Ishikawa (cell line): ENCODE measurements around the gene SERPINE2.

Source experiments
- CEBPB ChIP-seq: IDR thresholded peaks from 2 replicates; pipeline ENCODE4 v1.6.1; 2012
- CREB1 ChIP-seq: IDR thresholded peaks from 2 replicates; pipeline ENCODE4 v1.6.1; 2012; ENCODE audit warnings: low read depth
- EGR1 ChIP-seq: IDR thresholded peaks from 2 replicates; pipeline ENCODE4 v1.6.1; 2012
- EP300 ChIP-seq: IDR thresholded peaks from 2 replicates; pipeline ENCODE4 v1.6.1; 2012; ENCODE audit warnings: borderline replicate concordance
- FOXM1 ChIP-seq: IDR thresholded peaks from 2 replicates; pipeline ENCODE4 v1.6.1; 2012; ENCODE audit warnings: low read depth, borderline replicate concordance
- NFIC ChIP-seq: IDR thresholded peaks from 2 replicates; pipeline ENCODE4 v1.6.1; 2012
- RAD21 ChIP-seq: IDR thresholded peaks from 2 replicates; pipeline ENCODE4 v1.6.1; 2012; ENCODE audit warnings: low read depth
- REST ChIP-seq: IDR thresholded peaks from 2 replicates; pipeline ENCODE4 v1.6.1; 2012; ENCODE audit warnings: low read depth, mild to moderate bottlenecking
- TAF1 ChIP-seq: IDR thresholded peaks from 2 replicates; pipeline ENCODE4 v1.6.1; 2012; ENCODE audit warnings: low read depth, mild to moderate bottlenecking
- TCF12 ChIP-seq: IDR thresholded peaks from 2 replicates; pipeline ENCODE4 v1.6.1; 2012; ENCODE audit warnings: low read depth
- TEAD4 ChIP-seq: IDR thresholded peaks from 2 replicates; pipeline ENCODE4 v1.6.1; 2012
- YY1 ChIP-seq: IDR thresholded peaks from 2 replicates; pipeline ENCODE4 v1.6.1; 2012; ENCODE audit warnings: low read depth
- ZBTB7A ChIP-seq: IDR thresholded peaks from 2 replicates; pipeline ENCODE4 v1.6.1; 2012; ENCODE audit warnings: low read depth
- TF ChIP-seq, protein P1 (sequence below): IDR thresholded peaks from 2 replicates; pipeline ENCODE4 v1.6.1; 2012
- TF ChIP-seq, protein P2 (sequence below): IDR thresholded peaks from 2 replicates; pipeline ENCODE4 v1.6.1; 2012

SERPINE2 gene

GRCh38 chr2:224039080-224039769, at the start of gene SERPINE2:
TSS of gene SERPINE2 (minus strand) at chr2:224039286. CDS start at chr2:224001900, 37,386 bp downstream.
- TF ChIP-seq, protein P1, sequence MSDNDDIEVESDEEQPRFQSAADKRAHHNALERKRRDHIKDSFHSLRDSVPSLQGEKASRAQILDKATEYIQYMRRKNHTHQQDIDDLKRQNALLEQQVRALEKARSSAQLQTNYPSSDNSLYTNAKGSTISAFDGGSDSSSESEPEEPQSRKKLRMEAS = no peak
- TF ChIP-seq RAD21 (peak; percentile 48), EGR1 (no peak), YY1 (no peak), REST (no peak), NFIC (no peak), EP300 (no peak), FOXM1 (no peak), TAF1 (no peak), CREB1 (no peak), CEBPB (no peak), ZBTB7A (0 out of 2 replicates have a peak, but pooled peaks have one; percentile 47), TEAD4 (no peak), TCF12 (no peak)

DNA sequence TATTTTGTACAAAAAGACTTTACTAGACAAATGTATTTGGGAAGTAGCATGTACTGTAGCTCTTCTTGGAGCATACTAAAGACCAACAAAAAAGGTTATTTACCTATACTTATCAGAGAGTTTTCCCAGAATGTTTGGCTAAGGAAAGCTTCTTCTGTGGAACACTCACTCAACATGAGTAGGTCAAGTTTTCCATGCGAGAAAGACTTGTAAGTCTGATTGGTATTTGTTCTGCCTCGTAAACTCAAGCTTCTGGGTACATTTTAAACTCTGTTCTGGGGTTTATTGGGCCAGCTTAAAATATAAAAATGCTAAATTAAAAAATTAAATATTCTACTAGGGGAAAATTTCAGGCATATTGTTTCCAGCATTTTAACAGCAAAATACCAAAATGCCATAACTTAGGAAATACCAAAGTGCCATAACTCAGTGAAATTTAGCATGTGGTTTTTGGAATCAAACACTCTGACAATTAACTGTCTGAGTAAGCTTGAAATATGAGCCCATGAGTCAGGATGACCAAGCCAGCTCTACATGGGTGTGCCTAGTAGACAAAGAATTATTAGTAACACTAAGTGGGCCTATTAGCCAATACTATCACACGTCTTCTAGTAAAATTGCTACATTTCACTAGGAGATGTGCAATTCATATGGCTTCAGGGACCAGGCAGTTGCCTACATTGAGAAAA, 47.3 kb upstream of the SERPINE2 start:
- TF ChIP-seq RAD21 = no peak
- no peak for TF ChIP-seq YY1
- no peak for TF ChIP-seq ZBTB7A
- TF ChIP-seq, protein P1 = no peak
- no peak for TF ChIP-seq NFIC
- TF ChIP-seq, protein P2, sequence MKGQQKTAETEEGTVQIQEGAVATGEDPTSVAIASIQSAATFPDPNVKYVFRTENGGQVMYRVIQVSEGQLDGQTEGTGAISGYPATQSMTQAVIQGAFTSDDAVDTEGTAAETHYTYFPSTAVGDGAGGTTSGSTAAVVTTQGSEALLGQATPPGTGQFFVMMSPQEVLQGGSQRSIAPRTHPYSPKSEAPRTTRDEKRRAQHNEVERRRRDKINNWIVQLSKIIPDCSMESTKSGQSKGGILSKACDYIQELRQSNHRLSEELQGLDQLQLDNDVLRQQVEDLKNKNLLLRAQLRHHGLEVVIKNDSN = no peak
- TF ChIP-seq EP300 = no peak

DNA sequence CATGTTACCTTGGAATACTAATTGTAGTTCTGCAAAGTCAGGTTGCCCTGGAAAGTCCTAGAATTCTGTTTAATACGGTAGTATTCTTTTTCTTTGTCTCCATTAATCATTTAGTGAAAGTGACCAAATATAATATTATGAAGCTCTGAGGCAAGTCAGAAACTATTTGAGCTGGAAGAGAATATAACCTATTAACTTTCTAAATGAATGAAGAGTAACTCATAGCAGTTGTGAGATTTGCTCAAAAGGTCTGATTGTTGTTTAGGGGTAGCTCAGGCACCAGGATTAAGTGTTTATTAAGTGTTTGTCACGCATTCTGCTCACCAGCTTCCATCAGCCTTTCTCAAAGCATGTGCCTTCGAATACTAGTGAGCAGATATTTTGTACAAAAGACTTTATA, 46.7 kb upstream of the SERPINE2 start:
- TF ChIP-seq CREB1 = no peak
- TF ChIP-seq, protein P1 = no peak
- no peak for TF ChIP-seq NFIC
- TF ChIP-seq YY1 = no peak
- no peak for TF ChIP-seq CEBPB
- no peak for TF ChIP-seq REST
- no peak for TF ChIP-seq TCF12
- TF ChIP-seq TEAD4 = no peak
- TF ChIP-seq ZBTB7A = no peak
- no peak for TF ChIP-seq EP300
- TF ChIP-seq EGR1 = no peak
- TF ChIP-seq RAD21 = no peak
- TF ChIP-seq, protein P2 = no peak
- no peak for TF ChIP-seq FOXM1
- TF ChIP-seq TAF1 = no peak

- TF ChIP-seq TCF12 = no peak
- TF ChIP-seq EGR1 = no peak
- TF ChIP-seq EP300 = no peak
- no peak for TF ChIP-seq CEBPB
- TF ChIP-seq RAD21 = no peak
- TF ChIP-seq REST = no peak
- TF ChIP-seq ZBTB7A = no peak
- TF ChIP-seq FOXM1 = no peak
Measured at GRCh38 chr2:224085246-224085645, 46.2 kb upstream of the SERPINE2 start.
